HepG2 (cell line): ENCODE results near the gene VSIG10L2. TPM values are rescaled to one million over a fixed set of nuclear protein-coding genes. Genes with fewer than 3 reads are reported as not detected.
A peak's percentile ranks its signal among the peaks of the same experiment; 100 is the strongest.

Source experiments
- IRX3 ChIP-seq: sonication (generic); formaldehyde crosslinking; IDR thresholded peaks from 2 replicates; pipeline ENCODE4 v1.8.1; 2023; ENCODE audit warnings: mild to moderate bottlenecking, low read depth, missing genetic modification reagents, borderline replicate concordance
- KDM2A ChIP-seq: sonication (generic); formaldehyde crosslinking; IDR thresholded peaks from 2 replicates; pipeline ENCODE4 v1.4.0; 2020; ENCODE audit warnings: low read depth, missing genetic modification reagents, borderline replicate concordance
- MXD4 ChIP-seq: IDR thresholded peaks from 2 replicates; pipeline ENCODE4 v1.6.1; 2016; ENCODE audit warnings: mild to moderate bottlenecking, missing biosample characterization, missing genetic modification reagents
- MYNN ChIP-seq: sonication (generic); formaldehyde crosslinking; IDR thresholded peaks from 2 replicates; pipeline ENCODE4 v1.4.0; 2020; ENCODE audit warnings: mild to moderate bottlenecking, low read depth, missing genetic modification reagents
- NCOR1 ChIP-seq: fragments of 200-600 bp; sonication (generic); IDR thresholded peaks from 2 replicates; pipeline ENCODE4 v1.7.0; 2017; ENCODE audit warnings: antibody characterized with exemption, low read length, borderline replicate concordance
- SALL2 ChIP-seq: sonication (generic); formaldehyde crosslinking; IDR thresholded peaks from 2 replicates; pipeline ENCODE4 v1.8.1; 2023; ENCODE audit warnings: mild to moderate bottlenecking, missing genetic modification reagents, inconsistent platforms
- ZNF180 ChIP-seq: sonication (generic); formaldehyde crosslinking; IDR thresholded peaks from 2 replicates; pipeline ENCODE4 v1.4.0; 2020; ENCODE audit warnings: low read depth, missing genetic modification reagents, borderline replicate concordance
- ZNF230 ChIP-seq: sonication (generic); formaldehyde crosslinking; IDR thresholded peaks from 2 replicates; pipeline ENCODE4 v1.4.0; 2020; ENCODE audit warnings: mild to moderate bottlenecking, missing genetic modification reagents
- ZNF331 ChIP-seq: sonication (generic); formaldehyde crosslinking; IDR thresholded peaks from 2 replicates; pipeline ENCODE4 v1.4.0; 2020; ENCODE audit warnings: missing genetic modification reagents
- polyA plus RNA-seq, 8 experiments: library from polyadenylated mRNA; depleted of rRNA in 3 of 8; stranded (reverse) in 7 of 8; unstranded in 1 of 8; fragments of >200 nt; fragmentation: Illumina TruSeq in 4 of 8; extraction: Trizol in 4 of 8; gene quantifications; 2 replicates each; pipeline versions ENCODE4 v1.2.1 to v1.2.3, GENCODE V29; 2011 to 2016; ENCODE audit warnings: low read depth in 4 of 8, missing spikeins in 1 of 8, mixed read lengths in 1 of 8; ENCODE audit not compliant: insufficient read depth in 1 of 8
- total RNA-seq, 5 experiments: library from RNA; depleted of rRNA; stranded (reverse); fragments of >200 nt; fragmentation: Illumina TruSeq; extraction: Trizol; gene quantifications; 2 replicates each; pipeline ENCODE4 v1.2.3, GENCODE V29; 2016; ENCODE audit warnings: low read depth in 1 of 5
- TF ChIP-seq, protein P1 (sequence below): sonication (generic); formaldehyde crosslinking; IDR thresholded peaks from 2 replicates; pipeline ENCODE4 v1.5.0; 2020; ENCODE audit warnings: mild to moderate bottlenecking, missing genetic modification reagents
- TF ChIP-seq, protein P2 (sequence below): sonication (generic); formaldehyde crosslinking; IDR thresholded peaks from 2 replicates; pipeline ENCODE4 v1.5.1; 2020; ENCODE audit warnings: missing genetic modification reagents, mild to moderate bottlenecking, borderline replicate concordance
- TF ChIP-seq, protein P3 (sequence below): sonication (generic); formaldehyde crosslinking; IDR thresholded peaks from 2 replicates; pipeline ENCODE4 v1.4.0; 2020; ENCODE audit warnings: low read depth, mild to moderate bottlenecking, missing genetic modification reagents
- TF ChIP-seq, protein P4 (sequence below): sonication (generic); formaldehyde crosslinking; IDR thresholded peaks from 2 replicates; pipeline ENCODE4 v1.4.0; 2020; ENCODE audit warnings: missing genetic modification reagents
- TF ChIP-seq, protein P5 (sequence below): sonication (generic); formaldehyde crosslinking; IDR thresholded peaks from 2 replicates; pipeline ENCODE4 v1.5.0; 2020; ENCODE audit warnings: mild to moderate bottlenecking, missing genetic modification reagents
- TF ChIP-seq, protein P6 (sequence below): IDR thresholded peaks from 2 replicates; pipeline ENCODE4 v1.6.1; 2018; ENCODE audit warnings: missing genetic modification reagents, mild to moderate bottlenecking, missing compliant biosample characterization

The VSIG10L2 gene
- total and polyA plus RNA-seq, 2 of the 13 experiments (the other 11 are each of a cell fraction or from before 2014, with no cell fraction given): 0.21 TPM; not detected in 1

DNA sequence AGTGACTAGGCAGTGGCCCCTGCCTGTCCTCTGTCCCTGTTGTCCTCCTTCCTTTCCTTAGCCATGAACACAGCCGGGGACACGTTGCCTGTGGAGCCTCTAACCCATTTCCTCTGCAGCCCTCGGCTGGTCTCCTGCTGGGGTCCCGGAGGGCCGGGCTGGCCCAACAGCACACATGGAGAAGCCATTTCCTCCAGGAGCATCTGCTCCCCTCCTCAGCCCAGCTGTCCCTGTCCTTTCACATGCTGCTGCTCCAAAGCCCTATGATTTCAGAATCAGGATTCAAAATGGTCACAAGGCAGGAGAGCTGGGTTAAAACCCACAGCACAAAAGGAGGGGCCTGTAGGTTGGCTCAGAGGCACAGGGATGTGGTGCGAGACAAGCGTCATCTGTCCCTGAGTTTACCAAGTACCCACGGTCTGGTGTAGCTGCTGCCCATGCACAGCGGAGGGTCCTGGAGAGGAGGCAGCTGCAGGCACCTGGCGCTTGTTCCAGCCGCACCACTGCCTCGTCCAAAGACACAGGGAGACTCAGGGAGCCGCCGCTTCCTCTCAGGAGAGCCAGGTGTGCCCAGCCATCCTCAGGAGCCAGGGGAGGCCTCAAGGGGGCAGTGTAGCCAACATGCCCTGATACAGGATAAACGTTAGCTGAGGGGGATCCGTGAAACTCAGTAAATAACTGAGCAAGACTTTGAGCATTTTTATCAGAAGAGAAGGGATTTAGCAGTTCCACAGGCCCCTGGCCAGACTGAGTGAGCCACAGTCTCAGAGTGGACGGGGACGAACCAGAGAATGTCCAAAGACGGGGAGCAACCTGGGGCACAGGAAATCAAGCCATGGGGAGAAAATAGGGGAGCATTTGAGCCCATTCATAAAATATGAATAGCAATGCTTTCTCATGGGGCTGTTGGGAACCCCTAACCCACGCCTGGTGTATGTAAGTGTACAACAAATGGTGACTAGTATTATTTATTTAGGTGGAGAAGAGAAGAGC is 3.9 kb upstream of the VSIG10L2 start (continued):
- TF ChIP-seq, protein P1, sequence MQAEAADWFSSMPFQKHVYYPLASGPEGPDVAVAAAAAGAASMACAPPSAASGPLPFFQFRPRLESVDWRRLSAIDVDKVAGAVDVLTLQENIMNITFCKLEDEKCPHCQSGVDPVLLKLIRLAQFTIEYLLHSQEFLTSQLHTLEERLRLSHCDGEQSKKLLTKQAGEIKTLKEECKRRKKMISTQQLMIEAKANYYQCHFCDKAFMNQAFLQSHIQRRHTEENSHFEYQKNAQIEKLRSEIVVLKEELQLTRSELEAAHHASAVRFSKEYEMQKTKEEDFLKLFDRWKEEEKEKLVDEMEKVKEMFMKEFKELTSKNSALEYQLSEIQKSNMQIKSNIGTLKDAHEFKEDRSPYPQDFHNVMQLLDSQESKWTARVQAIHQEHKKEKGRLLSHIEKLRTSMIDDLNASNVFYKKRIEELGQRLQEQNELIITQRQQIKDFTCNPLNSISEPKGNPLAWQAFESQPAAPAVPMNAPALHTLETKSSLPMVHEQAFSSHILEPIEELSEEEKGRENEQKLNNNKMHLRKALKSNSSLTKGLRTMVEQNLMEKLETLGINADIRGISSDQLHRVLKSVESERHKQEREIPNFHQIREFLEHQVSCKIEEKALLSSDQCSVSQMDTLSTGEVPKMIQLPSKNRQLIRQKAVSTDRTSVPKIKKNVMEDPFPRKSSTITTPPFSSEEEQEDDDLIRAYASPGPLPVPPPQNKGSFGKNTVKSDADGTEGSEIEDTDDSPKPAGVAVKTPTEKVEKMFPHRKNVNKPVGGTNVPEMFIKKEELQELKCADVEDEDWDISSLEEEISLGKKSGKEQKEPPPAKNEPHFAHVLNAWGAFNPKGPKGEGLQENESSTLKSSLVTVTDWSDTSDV (CRISPR knock-in tag): no peak
- no peak for TF ChIP-seq SALL2 (CRISPR knock-in tag)
- TF ChIP-seq ZNF230 (CRISPR knock-in tag): no peak
- TF ChIP-seq ZNF180 (CRISPR knock-in tag): no peak
- TF ChIP-seq IRX3 (CRISPR knock-in tag): no peak
- TF ChIP-seq KDM2A (CRISPR knock-in tag): peak; percentile 32; the same call in 1 of the 2 replicates
- no peak for TF ChIP-seq NCOR1
- TF ChIP-seq, protein P2, sequence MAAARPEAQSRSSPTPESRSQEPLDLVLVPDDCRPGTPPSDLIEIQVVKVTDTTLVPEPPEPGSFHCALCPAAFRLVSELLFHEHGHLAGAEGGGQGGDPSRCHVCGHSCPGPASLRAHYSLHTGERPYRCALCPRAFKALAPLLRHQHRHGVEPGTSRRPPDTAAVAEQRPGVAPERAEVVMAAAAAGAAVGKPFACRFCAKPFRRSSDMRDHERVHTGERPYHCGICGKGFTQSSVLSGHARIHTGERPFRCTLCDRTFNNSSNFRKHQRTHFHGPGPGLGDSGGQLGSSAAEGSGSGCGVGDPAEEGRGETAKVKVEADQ: peak; percentile 60; the same call in 1 of the 2 replicates
- TF ChIP-seq, protein P3, sequence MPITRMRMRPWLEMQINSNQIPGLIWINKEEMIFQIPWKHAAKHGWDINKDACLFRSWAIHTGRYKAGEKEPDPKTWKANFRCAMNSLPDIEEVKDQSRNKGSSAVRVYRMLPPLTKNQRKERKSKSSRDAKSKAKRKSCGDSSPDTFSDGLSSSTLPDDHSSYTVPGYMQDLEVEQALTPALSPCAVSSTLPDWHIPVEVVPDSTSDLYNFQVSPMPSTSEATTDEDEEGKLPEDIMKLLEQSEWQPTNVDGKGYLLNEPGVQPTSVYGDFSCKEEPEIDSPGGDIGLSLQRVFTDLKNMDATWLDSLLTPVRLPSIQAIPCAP (CRISPR knock-in tag): no peak
- TF ChIP-seq, protein P4, sequence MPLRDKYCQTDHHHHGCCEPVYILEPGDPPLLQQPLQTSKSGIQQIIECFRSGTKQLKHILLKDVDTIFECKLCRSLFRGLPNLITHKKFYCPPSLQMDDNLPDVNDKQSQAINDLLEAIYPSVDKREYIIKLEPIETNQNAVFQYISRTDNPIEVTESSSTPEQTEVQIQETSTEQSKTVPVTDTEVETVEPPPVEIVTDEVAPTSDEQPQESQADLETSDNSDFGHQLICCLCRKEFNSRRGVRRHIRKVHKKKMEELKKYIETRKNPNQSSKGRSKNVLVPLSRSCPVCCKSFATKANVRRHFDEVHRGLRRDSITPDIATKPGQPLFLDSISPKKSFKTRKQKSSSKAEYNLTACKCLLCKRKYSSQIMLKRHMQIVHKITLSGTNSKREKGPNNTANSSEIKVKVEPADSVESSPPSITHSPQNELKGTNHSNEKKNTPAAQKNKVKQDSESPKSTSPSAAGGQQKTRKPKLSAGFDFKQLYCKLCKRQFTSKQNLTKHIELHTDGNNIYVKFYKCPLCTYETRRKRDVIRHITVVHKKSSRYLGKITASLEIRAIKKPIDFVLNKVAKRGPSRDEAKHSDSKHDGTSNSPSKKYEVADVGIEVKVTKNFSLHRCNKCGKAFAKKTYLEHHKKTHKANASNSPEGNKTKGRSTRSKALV (CRISPR knock-in tag): no peak
- no peak for TF ChIP-seq MXD4
- TF ChIP-seq, protein P5, sequence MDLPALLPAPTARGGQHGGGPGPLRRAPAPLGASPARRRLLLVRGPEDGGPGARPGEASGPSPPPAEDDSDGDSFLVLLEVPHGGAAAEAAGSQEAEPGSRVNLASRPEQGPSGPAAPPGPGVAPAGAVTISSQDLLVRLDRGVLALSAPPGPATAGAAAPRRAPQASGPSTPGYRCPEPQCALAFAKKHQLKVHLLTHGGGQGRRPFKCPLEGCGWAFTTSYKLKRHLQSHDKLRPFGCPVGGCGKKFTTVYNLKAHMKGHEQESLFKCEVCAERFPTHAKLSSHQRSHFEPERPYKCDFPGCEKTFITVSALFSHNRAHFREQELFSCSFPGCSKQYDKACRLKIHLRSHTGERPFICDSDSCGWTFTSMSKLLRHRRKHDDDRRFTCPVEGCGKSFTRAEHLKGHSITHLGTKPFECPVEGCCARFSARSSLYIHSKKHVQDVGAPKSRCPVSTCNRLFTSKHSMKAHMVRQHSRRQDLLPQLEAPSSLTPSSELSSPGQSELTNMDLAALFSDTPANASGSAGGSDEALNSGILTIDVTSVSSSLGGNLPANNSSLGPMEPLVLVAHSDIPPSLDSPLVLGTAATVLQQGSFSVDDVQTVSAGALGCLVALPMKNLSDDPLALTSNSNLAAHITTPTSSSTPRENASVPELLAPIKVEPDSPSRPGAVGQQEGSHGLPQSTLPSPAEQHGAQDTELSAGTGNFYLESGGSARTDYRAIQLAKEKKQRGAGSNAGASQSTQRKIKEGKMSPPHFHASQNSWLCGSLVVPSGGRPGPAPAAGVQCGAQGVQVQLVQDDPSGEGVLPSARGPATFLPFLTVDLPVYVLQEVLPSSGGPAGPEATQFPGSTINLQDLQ (CRISPR knock-in tag): no peak
- TF ChIP-seq MYNN (CRISPR knock-in tag): no peak
- TF ChIP-seq ZNF331 (CRISPR knock-in tag): no peak
- TF ChIP-seq, protein P6, sequence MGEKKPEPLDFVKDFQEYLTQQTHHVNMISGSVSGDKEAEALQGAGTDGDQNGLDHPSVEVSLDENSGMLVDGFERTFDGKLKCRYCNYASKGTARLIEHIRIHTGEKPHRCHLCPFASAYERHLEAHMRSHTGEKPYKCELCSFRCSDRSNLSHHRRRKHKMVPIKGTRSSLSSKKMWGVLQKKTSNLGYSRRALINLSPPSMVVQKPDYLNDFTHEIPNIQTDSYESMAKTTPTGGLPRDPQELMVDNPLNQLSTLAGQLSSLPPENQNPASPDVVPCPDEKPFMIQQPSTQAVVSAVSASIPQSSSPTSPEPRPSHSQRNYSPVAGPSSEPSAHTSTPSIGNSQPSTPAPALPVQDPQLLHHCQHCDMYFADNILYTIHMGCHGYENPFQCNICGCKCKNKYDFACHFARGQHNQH (CRISPR knock-in tag): no peak
